ENCODE measurements around the gene DCPS. TPM values are rescaled to one million over a fixed set of nuclear protein-coding genes. Genes with fewer than 3 reads are reported as not detected.
A peak's percentile ranks its signal among the peaks of the same experiment; 100 is the strongest.
"Not testable (repeated sequence)": the region's sequence is repeated elsewhere in the genome, so short reads cannot be mapped to it uniquely, and the experiment has no call there.

Gene DCPS
- total RNA-seq, 1 experiment from 2014 or later: 23.8 TPM

- POLR2A ChIA-PET (ENCODE audit: unreplicated experiment): no interaction called here
- Histone ChIP-seq H3K4me1 (replicated peaks; ENCODE audit: insufficient read depth) (peaks cover 28% of the 10 kb centered on the region), H3K79me2 (ENCODE audit: low read depth) (peaks cover 91% of the 10 kb centered on the region), H3K36me3 (ENCODE audit: low read depth) (peaks cover 5% of the 10 kb centered on the region; the same call in 1 of the 2 replicates), H3K27ac (no peak overlapping the region), H3K27me3 (ENCODE audit: insufficient read depth, low read depth) (no peaks in the 10 kb centered on the region), H2AFZ (no peak overlapping the region), H3K9me3 (ENCODE audit: insufficient read depth, low read depth) (no peaks in the 10 kb centered on the region), H4K20me1 (ENCODE audit: insufficient read depth) (peaks cover 8% of the 10 kb centered on the region; the same call in 1 of the 2 replicates), H3F3A (ENCODE audit: insufficient read depth, low read depth) (peaks cover 6% of the 10 kb centered on the region; the same call in 1 of the 2 replicates), H3K9me2 (ENCODE audit: insufficient read depth) (no peaks in the 10 kb centered on the region), H3K4me3 (no peak overlapping the region), H3K4me2 (no peak overlapping the region)
- no peak for DNase-seq
- intact Hi-C loops (cut with micrococcal nuclease; ENCODE audit: unreplicated experiment): no loop called here
- TF ChIP-seq, protein P1, sequence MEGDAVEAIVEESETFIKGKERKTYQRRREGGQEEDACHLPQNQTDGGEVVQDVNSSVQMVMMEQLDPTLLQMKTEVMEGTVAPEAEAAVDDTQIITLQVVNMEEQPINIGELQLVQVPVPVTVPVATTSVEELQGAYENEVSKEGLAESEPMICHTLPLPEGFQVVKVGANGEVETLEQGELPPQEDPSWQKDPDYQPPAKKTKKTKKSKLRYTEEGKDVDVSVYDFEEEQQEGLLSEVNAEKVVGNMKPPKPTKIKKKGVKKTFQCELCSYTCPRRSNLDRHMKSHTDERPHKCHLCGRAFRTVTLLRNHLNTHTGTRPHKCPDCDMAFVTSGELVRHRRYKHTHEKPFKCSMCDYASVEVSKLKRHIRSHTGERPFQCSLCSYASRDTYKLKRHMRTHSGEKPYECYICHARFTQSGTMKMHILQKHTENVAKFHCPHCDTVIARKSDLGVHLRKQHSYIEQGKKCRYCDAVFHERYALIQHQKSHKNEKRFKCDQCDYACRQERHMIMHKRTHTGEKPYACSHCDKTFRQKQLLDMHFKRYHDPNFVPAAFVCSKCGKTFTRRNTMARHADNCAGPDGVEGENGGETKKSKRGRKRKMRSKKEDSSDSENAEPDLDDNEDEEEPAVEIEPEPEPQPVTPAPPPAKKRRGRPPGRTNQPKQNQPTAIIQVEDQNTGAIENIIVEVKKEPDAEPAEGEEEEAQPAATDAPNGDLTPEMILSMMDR (conservative IDR thresholded peaks at IDR 0.05): no peak
- TF ChIP-seq EZH2 (IDR thresholded peaks at IDR 0.05; ENCODE audit: low read depth): no peak
- CTCF ChIA-PET: no interaction called here
- no TSS peak for BruUV-seq (replicated peaks)
These were observed 71.9 kb downstream of the DCPS start for GRCh38 chr11:126375726-126376125.

GRCh38 chr11:126378763-126379162, 74.9 kb downstream of the DCPS start:
- Histone ChIP-seq H3K9me3 (ENCODE audit: insufficient read depth, low read depth) (no peaks in the 10 kb centered on the region), H3K9me2 (ENCODE audit: insufficient read depth) (no peaks in the 10 kb centered on the region), H3K4me1 (replicated peaks; ENCODE audit: insufficient read depth) (peaks cover 32% of the 10 kb centered on the region), H3K27me3 (ENCODE audit: insufficient read depth, low read depth) (no peaks in the 10 kb centered on the region), H3K79me2 (ENCODE audit: low read depth) (peaks cover 73% of the 10 kb centered on the region), H4K20me1 (ENCODE audit: insufficient read depth) (peaks cover 3% of the 10 kb centered on the region; the same call in 1 of the 2 replicates), H3K36me3 (ENCODE audit: low read depth) (peaks cover 5% of the 10 kb centered on the region; the same call in 1 of the 2 replicates), H3K27ac (no peak overlapping the region), H2AFZ (no peak overlapping the region), H3F3A (ENCODE audit: insufficient read depth, low read depth) (no peaks in the 10 kb centered on the region), H3K4me3 (no peak overlapping the region), H3K4me2 (no peak overlapping the region)
- DNase-seq: no peak
- no TSS peak for BruUV-seq (replicated peaks)
- ChIA-PET CTCF (no interaction called here), POLR2A (ENCODE audit: unreplicated experiment) (no interaction called here)
- TF ChIP-seq, protein P1 (conservative IDR thresholded peaks at IDR 0.05): no peak
- TF ChIP-seq EZH2 (IDR thresholded peaks at IDR 0.05; ENCODE audit: low read depth): no peak
- intact Hi-C loops (cut with micrococcal nuclease; ENCODE audit: unreplicated experiment): no loop called here

- no peaks in the 10 kb centered on the region for H3K9me3 ChIP-seq (ENCODE audit: insufficient read depth, low read depth)
- H3K4me1 ChIP-seq (replicated peaks; ENCODE audit: insufficient read depth): peaks cover 51% of the 10 kb centered on the region
- H3K4me2 ChIP-seq: no peak overlapping the region
- no peaks in the 10 kb centered on the region; the same call in 1 of the 2 replicates for H4K20me1 ChIP-seq (ENCODE audit: insufficient read depth)
- H3K27me3 ChIP-seq (ENCODE audit: insufficient read depth, low read depth): no peaks in the 10 kb centered on the region
- peaks cover 79% of the 10 kb centered on the region for H3K79me2 ChIP-seq (ENCODE audit: low read depth)
- H3F3A ChIP-seq (ENCODE audit: insufficient read depth, low read depth): peaks cover 9% of the 10 kb centered on the region
- DNase-seq: no peak
- intact Hi-C loops (cut with micrococcal nuclease; ENCODE audit: unreplicated experiment): no loop called here
- no peak overlapping the region for H2AFZ ChIP-seq
- POLR2A ChIA-PET (ENCODE audit: unreplicated experiment): no interaction called here
- peaks cover 5% of the 10 kb centered on the region; the same call in 1 of the 2 replicates for H3K36me3 ChIP-seq (ENCODE audit: low read depth)
- no peak overlapping the region for H3K4me3 ChIP-seq
- CTCF ChIA-PET: no interaction called here
- no peaks in the 10 kb centered on the region for H3K9me2 ChIP-seq (ENCODE audit: insufficient read depth)
- TF ChIP-seq EZH2 (IDR thresholded peaks at IDR 0.05; ENCODE audit: low read depth): no peak
- TF ChIP-seq, protein P1 (conservative IDR thresholded peaks at IDR 0.05): no peak
- no peak overlapping the region for H3K27ac ChIP-seq
- no TSS peak for BruUV-seq (replicated peaks)
These were observed 77.0 kb downstream of the DCPS start for GRCh38 chr11:126380909-126381308.

DNA sequence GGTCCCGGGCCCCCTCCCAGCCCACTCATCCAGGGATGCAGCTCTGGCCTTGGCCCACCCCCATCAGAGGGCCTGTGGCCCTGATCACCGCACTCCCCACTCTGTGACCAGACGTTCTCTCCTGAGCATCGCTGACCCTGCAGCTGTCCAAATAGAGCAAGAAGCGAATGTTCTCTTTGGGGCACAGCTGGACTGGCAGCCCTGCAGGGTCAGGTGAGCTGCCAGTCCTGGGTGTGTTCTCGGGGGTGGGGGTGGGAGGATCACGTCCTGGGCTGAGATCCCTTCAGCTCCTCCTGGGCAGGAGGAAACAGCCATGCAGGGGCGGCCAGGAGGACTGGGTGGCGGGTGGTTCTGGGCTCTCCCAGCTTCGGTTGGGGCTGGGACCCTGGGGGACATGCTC, 78.1 kb downstream of the DCPS start:
- H3K4me2 ChIP-seq; H3K4me3 ChIP-seq; H3K36me3 ChIP-seq (ENCODE audit: low read depth); H3K9me3 ChIP-seq (ENCODE audit: insufficient read depth, low read depth); H3K27ac ChIP-seq; DNase-seq; H3K27me3 ChIP-seq (ENCODE audit: insufficient read depth, low read depth); POLR2A ChIA-PET (ENCODE audit: unreplicated experiment); H2AFZ ChIP-seq; BruUV-seq (replicated peaks); H3K9me2 ChIP-seq (ENCODE audit: insufficient read depth); H4K20me1 ChIP-seq (ENCODE audit: insufficient read depth); CTCF ChIA-PET: not testable (repeated sequence)
- intact Hi-C loops (cut with micrococcal nuclease; ENCODE audit: unreplicated experiment): loop anchor here (1.0 to 2.0 kb wide), 2 partner anchors 17 to 23 kb away; no protein-coding TSS in a partner anchor
- H3F3A ChIP-seq (ENCODE audit: insufficient read depth, low read depth): peaks cover 18% of the 10 kb centered on the region
- peaks cover 61% of the 10 kb centered on the region for H3K4me1 ChIP-seq (replicated peaks; ENCODE audit: insufficient read depth)
- H3K79me2 ChIP-seq (ENCODE audit: low read depth): peaks cover 74% of the 10 kb centered on the region

GRCh38 chr11:126382641-126383040, 78.8 kb downstream of the DCPS start:
- DNase-seq: peak; percentile 73 to 84
- intact Hi-C loops (cut with micrococcal nuclease; ENCODE audit: unreplicated experiment): loop anchor here (1.0 to 2.0 kb wide), 2 partner anchors 18 to 23 kb away; no protein-coding TSS in a partner anchor
- H3K27me3 ChIP-seq (ENCODE audit: insufficient read depth, low read depth); H2AFZ ChIP-seq; H4K20me1 ChIP-seq (ENCODE audit: insufficient read depth); H3K4me3 ChIP-seq; BruUV-seq (replicated peaks); H3K9me3 ChIP-seq (ENCODE audit: insufficient read depth, low read depth); H3K36me3 ChIP-seq (ENCODE audit: low read depth); H3K9me2 ChIP-seq (ENCODE audit: insufficient read depth): not testable (repeated sequence)
- POLR2A ChIA-PET (ENCODE audit: unreplicated experiment): interaction anchor here (0.7 kb wide), 1 partner anchor 41 kb away, joined by 6 read pairs; no protein-coding TSS in a partner anchor
- Histone ChIP-seq H3F3A (ENCODE audit: insufficient read depth, low read depth) (peaks cover 25% of the 10 kb centered on the region), H3K4me2 (peak overlapping the region; percentile 51), H3K27ac (peak overlapping the region; percentile 43; the same call in 1 of the 2 replicates), H3K79me2 (ENCODE audit: low read depth) (peaks cover 74% of the 10 kb centered on the region), H3K4me1 (replicated peaks; ENCODE audit: insufficient read depth) (peaks cover 68% of the 10 kb centered on the region)
- CTCF ChIA-PET: interaction anchor here (0.6 kb wide), 1 partner anchor 79 kb away, joined by 4 read pairs; the partner anchor contains the start of gene DCPS
